Measurements from ENCODE around the gene MDK. TPM values are rescaled to one million over a fixed set of nuclear protein-coding genes. Genes with fewer than 3 reads are reported as not detected.
"Not testable (repeated sequence)": the region's sequence is repeated elsewhere in the genome, so short reads cannot be mapped to it uniquely, and the experiment has no call there.

Gene MDK
- total RNA-seq, 1 donor from 2014 or later, result 163 TPM

- Mint-ChIP-seq H3K4me1 (ENCODE audit: unreplicated experiment) (peaks cover 42% of the 10 kb centered on the region), H3K9me3 (ENCODE audit: unreplicated experiment) (no peaks in the 10 kb centered on the region), H3K27me3 (ENCODE audit: unreplicated experiment) (no peaks in the 10 kb centered on the region), H3K36me3 (ENCODE audit: unreplicated experiment) (no peaks in the 10 kb centered on the region), H3K4me3 (ENCODE audit: unreplicated experiment) (no peak overlapping the region), H3K27ac (ENCODE audit: unreplicated experiment) (no peak overlapping the region)
- no peak for DNase-seq (ENCODE audit: extremely low spot score, unreplicated experiment)
- TF ChIP-seq CTCF (IDR thresholded peaks at IDR 0.05), result peak; percentile 4
Observed at GRCh38 chr11:46367916-46368267, 13.6 kb upstream of the MDK start.

GRCh38 chr11:46369458-46370152, 11.9 kb upstream of the MDK start:
- Mint-ChIP-seq H3K9me3 (ENCODE audit: unreplicated experiment) (no peaks in the 10 kb centered on the region), H3K27ac (ENCODE audit: unreplicated experiment) (no peak overlapping the region), H3K4me1 (ENCODE audit: unreplicated experiment) (peaks cover 30% of the 10 kb centered on the region), H3K36me3 (ENCODE audit: unreplicated experiment) (no peaks in the 10 kb centered on the region), H3K27me3 (ENCODE audit: unreplicated experiment) (no peaks in the 10 kb centered on the region), H3K4me3 (ENCODE audit: unreplicated experiment) (no peak overlapping the region)
- no peak for DNase-seq (ENCODE audit: extremely low spot score, unreplicated experiment)
- peak; percentile 90 for TF ChIP-seq CTCF (IDR thresholded peaks at IDR 0.05)

- DNase-seq (ENCODE audit: extremely low spot score, unreplicated experiment), result no peak
- TF ChIP-seq CTCF (IDR thresholded peaks at IDR 0.05), result no peak
- H3K36me3 Mint-ChIP-seq (ENCODE audit: unreplicated experiment), result peaks cover 3% of the 10 kb centered on the region
- H3K4me3 Mint-ChIP-seq (ENCODE audit: unreplicated experiment), result no peak overlapping the region
- no peaks in the 10 kb centered on the region for H3K27me3 Mint-ChIP-seq (ENCODE audit: unreplicated experiment)
- H3K4me1 Mint-ChIP-seq (ENCODE audit: unreplicated experiment), result peaks cover 28% of the 10 kb centered on the region
- H3K9me3 Mint-ChIP-seq (ENCODE audit: unreplicated experiment), result no peaks in the 10 kb centered on the region
- H3K27ac Mint-ChIP-seq (ENCODE audit: unreplicated experiment), result no peak overlapping the region
Observed at GRCh38 chr11:46370253-46370652, 11.2 kb upstream of the MDK start.

GRCh38 chr11:46371262-46371661, 10.2 kb upstream of the MDK start:
- DNase-seq (ENCODE audit: extremely low spot score, unreplicated experiment); H3K4me3 Mint-ChIP-seq (ENCODE audit: unreplicated experiment); H3K36me3 Mint-ChIP-seq (ENCODE audit: unreplicated experiment); H3K9me3 Mint-ChIP-seq (ENCODE audit: unreplicated experiment); H3K27me3 Mint-ChIP-seq (ENCODE audit: unreplicated experiment); H3K27ac Mint-ChIP-seq (ENCODE audit: unreplicated experiment): not testable (repeated sequence)
- peaks cover 24% of the 10 kb centered on the region for H3K4me1 Mint-ChIP-seq (ENCODE audit: unreplicated experiment)

GRCh38 chr11:46372086-46372485, 9.4 kb upstream of the MDK start:
- H3K27me3 Mint-ChIP-seq (ENCODE audit: unreplicated experiment), result no peaks in the 10 kb centered on the region
- no peak overlapping the region for H3K27ac Mint-ChIP-seq (ENCODE audit: unreplicated experiment)
- TF ChIP-seq CTCF (IDR thresholded peaks at IDR 0.05), result no peak
- H3K4me3 Mint-ChIP-seq (ENCODE audit: unreplicated experiment), result no peak overlapping the region
- H3K9me3 Mint-ChIP-seq (ENCODE audit: unreplicated experiment), result no peaks in the 10 kb centered on the region
- H3K36me3 Mint-ChIP-seq (ENCODE audit: unreplicated experiment), result peaks cover 10% of the 10 kb centered on the region
- no peak for DNase-seq (ENCODE audit: extremely low spot score, unreplicated experiment)
- H3K4me1 Mint-ChIP-seq (ENCODE audit: unreplicated experiment), result peaks cover 21% of the 10 kb centered on the region

GRCh38 chr11:46372501-46372900, 9.0 kb upstream of the MDK start:
- peaks cover 13% of the 10 kb centered on the region for H3K36me3 Mint-ChIP-seq (ENCODE audit: unreplicated experiment)
- H3K4me1 Mint-ChIP-seq (ENCODE audit: unreplicated experiment), result peaks cover 17% of the 10 kb centered on the region
- not testable (repeated sequence) for DNase-seq (ENCODE audit: extremely low spot score, unreplicated experiment); H3K27ac Mint-ChIP-seq (ENCODE audit: unreplicated experiment); H3K9me3 Mint-ChIP-seq (ENCODE audit: unreplicated experiment); H3K27me3 Mint-ChIP-seq (ENCODE audit: unreplicated experiment); H3K4me3 Mint-ChIP-seq (ENCODE audit: unreplicated experiment)
